ENCODE measurements around the gene DUOX2. TPM values are rescaled to one million over a fixed set of nuclear protein-coding genes. Genes with fewer than 3 reads are reported as not detected.

Gene DUOX2
- total RNA-seq, 4 donors from 2014 or later, result 0.68 to 23.8 (median 1.9) TPM

DNA sequence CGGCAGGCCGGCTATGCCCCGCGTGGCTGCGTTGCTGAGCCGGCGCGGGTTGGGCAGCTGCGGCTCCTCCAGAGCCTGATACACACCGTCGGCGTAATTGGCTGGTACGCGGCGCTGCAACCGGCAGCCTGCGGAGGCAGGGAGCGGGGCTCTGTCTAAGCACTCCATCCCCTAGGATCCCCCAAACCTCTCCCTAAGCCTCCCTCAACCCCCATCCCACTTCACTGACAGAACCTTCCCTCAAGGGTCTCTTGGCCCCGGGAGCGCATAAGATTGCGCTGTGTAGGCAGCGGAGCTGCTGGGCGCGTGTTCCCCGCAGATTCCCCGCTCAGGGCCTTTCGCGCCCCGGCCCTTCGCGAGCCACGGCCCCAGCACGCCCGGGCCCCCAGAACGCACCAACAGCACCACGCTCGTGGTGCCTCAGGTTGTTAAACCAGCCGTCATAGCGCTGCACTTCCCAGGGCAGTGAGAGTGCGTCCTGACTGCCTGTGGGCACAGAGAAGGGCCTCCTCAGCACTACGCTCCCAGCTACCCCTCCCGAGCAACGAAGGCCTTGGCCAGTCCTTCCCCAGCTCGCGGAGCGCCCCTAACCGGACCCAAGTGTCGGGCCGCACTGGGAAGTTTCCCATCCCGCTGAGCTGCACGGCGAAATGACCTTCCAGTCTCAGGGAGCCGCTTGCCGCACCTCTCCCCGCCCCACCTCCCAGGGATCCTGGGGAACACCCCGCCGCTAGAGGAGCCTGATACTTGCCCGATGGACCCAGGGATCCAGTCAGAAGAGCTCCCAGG lies 1.2 kb downstream of the DUOX2 start:
- Histone ChIP-seq H3K27ac (no peak overlapping the region), H3K36me3 (no peaks in the 10 kb centered on the region), H3K4me3 (peak overlapping the region in 1 of 4 donors; percentile 10), H3K9me3 (no peaks in the 10 kb centered on the region), H3K4me1 (peaks cover 14 to 34% (median 23%) of the 10 kb centered on the region in 4 donors), H3K27me3 (peaks cover 88% of the 10 kb centered on the region)
- TF ChIP-seq POLR2A (IDR thresholded peaks at IDR 0.05) (no peak), EP300 (IDR thresholded peaks at IDR 0.05; ENCODE audit: low read depth) (no peak), POLR2AphosphoS5 (IDR thresholded peaks at IDR 0.05) (no peak)
- TF ChIP-seq, protein P1, sequence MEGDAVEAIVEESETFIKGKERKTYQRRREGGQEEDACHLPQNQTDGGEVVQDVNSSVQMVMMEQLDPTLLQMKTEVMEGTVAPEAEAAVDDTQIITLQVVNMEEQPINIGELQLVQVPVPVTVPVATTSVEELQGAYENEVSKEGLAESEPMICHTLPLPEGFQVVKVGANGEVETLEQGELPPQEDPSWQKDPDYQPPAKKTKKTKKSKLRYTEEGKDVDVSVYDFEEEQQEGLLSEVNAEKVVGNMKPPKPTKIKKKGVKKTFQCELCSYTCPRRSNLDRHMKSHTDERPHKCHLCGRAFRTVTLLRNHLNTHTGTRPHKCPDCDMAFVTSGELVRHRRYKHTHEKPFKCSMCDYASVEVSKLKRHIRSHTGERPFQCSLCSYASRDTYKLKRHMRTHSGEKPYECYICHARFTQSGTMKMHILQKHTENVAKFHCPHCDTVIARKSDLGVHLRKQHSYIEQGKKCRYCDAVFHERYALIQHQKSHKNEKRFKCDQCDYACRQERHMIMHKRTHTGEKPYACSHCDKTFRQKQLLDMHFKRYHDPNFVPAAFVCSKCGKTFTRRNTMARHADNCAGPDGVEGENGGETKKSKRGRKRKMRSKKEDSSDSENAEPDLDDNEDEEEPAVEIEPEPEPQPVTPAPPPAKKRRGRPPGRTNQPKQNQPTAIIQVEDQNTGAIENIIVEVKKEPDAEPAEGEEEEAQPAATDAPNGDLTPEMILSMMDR (IDR thresholded peaks at IDR 0.05), result no peak
- DNase-seq, result no peak
- intact Hi-C loops (cut with DNase I; ENCODE audit: low total_unique reads) (no loop called here), in situ Hi-C loops (cut with MboI; ENCODE audit: low pct_ligation_motif_present in 1 of 4, low pct_unique_long_range_greater_than_20kb in 1 of 4, low sequenced_read_pairs in 3 of 4) (loop anchor here in 1 of 4 donors (25.0 kb wide), 1 partner anchor 150 kb away; the partner anchor contains the start of gene TERB2)
- WGBS, 2 donors (ENCODE audit: low coverage in 1 of 2), result 0 to 4% methylated on average over 1 to 52 of the region's 58 CpGs

DNA sequence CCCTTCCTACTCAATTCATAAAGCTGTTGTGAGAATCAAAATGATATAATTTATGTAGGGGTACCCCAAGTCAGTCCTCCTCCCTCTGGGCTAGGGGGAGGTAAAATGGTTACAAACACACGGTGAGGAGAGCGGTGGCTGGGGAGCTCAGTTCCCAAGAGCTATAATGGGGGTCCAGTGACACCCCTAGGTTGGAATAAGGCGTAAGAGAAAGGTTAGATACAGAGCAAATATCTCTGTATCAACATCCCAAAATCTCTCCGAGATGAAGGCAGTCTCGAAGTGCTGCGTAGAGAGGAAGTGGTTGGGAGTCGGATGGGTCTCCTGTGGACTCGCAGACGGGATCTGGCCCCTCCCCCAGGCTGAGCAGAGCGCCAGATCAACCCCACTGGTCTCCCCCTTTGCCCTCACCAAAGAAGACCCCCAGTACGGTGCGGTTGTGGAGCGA lies 1.8 kb downstream of the DUOX2 start:
- H3K27ac ChIP-seq, result no peak overlapping the region
- H3K9me3 ChIP-seq, result no peaks in the 10 kb centered on the region
- H3K36me3 ChIP-seq, result no peaks in the 10 kb centered on the region
- 10% methylated on average over 13 of the region's 13 CpGs; no CpG with 5 or more reads in 1 of the 2 donors for WGBS, 2 donors (ENCODE audit: low coverage in 1 of 2)
- H3K4me3 ChIP-seq, result peak overlapping the region in 1 of 4 donors; percentile 10
- no peak for DNase-seq
- intact Hi-C loops (cut with DNase I; ENCODE audit: low total_unique reads), result no loop called here
- H3K27me3 ChIP-seq, result peaks cover 82% of the 10 kb centered on the region
- TF ChIP-seq POLR2A (IDR thresholded peaks at IDR 0.05), result no peak
- no peak for TF ChIP-seq EP300 (IDR thresholded peaks at IDR 0.05; ENCODE audit: low read depth)
- TF ChIP-seq, protein P1 (IDR thresholded peaks at IDR 0.05), result no peak
- no peak for TF ChIP-seq POLR2AphosphoS5 (IDR thresholded peaks at IDR 0.05)
- peaks cover 14 to 28% (median 21%) of the 10 kb centered on the region in 4 donors for H3K4me1 ChIP-seq
- in situ Hi-C loops (cut with MboI; ENCODE audit: low pct_ligation_motif_present in 1 of 4, low pct_unique_long_range_greater_than_20kb in 1 of 4, low sequenced_read_pairs in 3 of 4), result loop anchor here in 1 of 4 donors (25.0 kb wide), 1 partner anchor 150 kb away; the partner anchor contains the start of gene TERB2

- Histone ChIP-seq H3K9me3 (no peaks in the 10 kb centered on the region), H3K36me3 (no peaks in the 10 kb centered on the region), H3K27ac (no peak overlapping the region), H3K27me3 (peaks cover 76% of the 10 kb centered on the region), H3K4me1 (peaks cover 8 to 22% (median 17%) of the 10 kb centered on the region in 4 donors), H3K4me3 (no peak overlapping the region)
- no peak for DNase-seq
- no peak for TF ChIP-seq POLR2A (IDR thresholded peaks at IDR 0.05)
- TF ChIP-seq EP300 (IDR thresholded peaks at IDR 0.05; ENCODE audit: low read depth), result no peak
- no peak for TF ChIP-seq POLR2AphosphoS5 (IDR thresholded peaks at IDR 0.05)
- TF ChIP-seq, protein P1 (IDR thresholded peaks at IDR 0.05), result no peak
- intact Hi-C loops (cut with DNase I; ENCODE audit: low total_unique reads) (no loop called here), in situ Hi-C loops (cut with MboI; ENCODE audit: low pct_ligation_motif_present in 1 of 4, low pct_unique_long_range_greater_than_20kb in 1 of 4, low sequenced_read_pairs in 3 of 4) (loop anchor here in 1 of 4 donors (25.0 kb wide), 1 partner anchor 149 kb away; the partner anchor contains the start of gene TERB2)
- WGBS, 2 donors (ENCODE audit: low coverage in 1 of 2), result 20 to 63% methylated on average over 1 to 56 of the region's 71 CpGs
Measured at GRCh38 chr15:45111390-45112142, 2.4 kb downstream of the DUOX2 start.

Data from transverse colon (tissue), 4 donors.